LNCAP (cell line): ENCODE results near the gene SULT1B1.

Experiments used
- CTCF ChIP-seq: fragments of 450-650 bp; IDR thresholded peaks from 2 replicates; pipeline ENCODE4 v1.5.1; 2017; ENCODE audit warnings: mild to moderate bottlenecking

SULT1B1 gene

GRCh38 chr4:69760455-69760854, at the start of gene SULT1B1:
TSS of gene SULT1B1 (minus strand) at chr4:69760620. CDS start at chr4:69755217, 5,403 bp downstream.
- TF ChIP-seq CTCF: no peak

GRCh38 chr4:69800599-69800998, 40.2 kb upstream of the SULT1B1 start:
- no peak for TF ChIP-seq CTCF

- TF ChIP-seq CTCF: no peak
These were observed 38.9 kb upstream of the SULT1B1 start for GRCh38 chr4:69799337-69799736.

GRCh38 chr4:69793732-69794131, 33.3 kb upstream of the SULT1B1 start:
- TF ChIP-seq CTCF: no peak

GRCh38 chr4:69787879-69788278, 27.5 kb upstream of the SULT1B1 start:
- TF ChIP-seq CTCF: no peak

GRCh38 chr4:69786547-69786946, 26.1 kb upstream of the SULT1B1 start:
- no peak for TF ChIP-seq CTCF

GRCh38 chr4:69785211-69785831, 24.9 kb upstream of the SULT1B1 start:
- TF ChIP-seq CTCF: no peak

GRCh38 chr4:69782651-69783310, 22.4 kb upstream of the SULT1B1 start:
- TF ChIP-seq CTCF: no peak
